Measurements from ENCODE around the gene NAALADL1. TPM values are rescaled to one million over a fixed set of nuclear protein-coding genes. Genes with fewer than 3 reads are reported as not detected.

NAALADL1 gene
- total RNA-seq, 1 experiment from 2014 or later, result not detected

DNA sequence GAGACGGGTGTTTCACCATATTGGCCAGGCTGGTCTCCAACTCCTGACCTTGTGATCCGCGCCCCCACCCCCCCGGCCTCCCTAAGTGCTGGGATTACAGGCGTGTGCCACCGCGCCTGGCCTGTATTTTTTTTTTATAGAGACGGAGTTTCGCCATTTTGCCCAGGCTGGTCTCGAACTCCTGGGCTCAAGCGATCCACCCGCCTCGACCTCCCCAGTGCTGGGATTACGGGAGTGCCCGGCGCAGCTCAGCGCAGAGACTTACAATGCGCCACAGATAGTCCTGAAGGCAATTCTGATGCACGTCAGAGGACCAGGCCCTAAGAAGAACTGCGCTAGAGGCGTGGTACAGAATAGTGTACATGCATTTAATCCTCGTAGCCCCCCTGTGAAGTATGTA lies 37.1 kb upstream of the NAALADL1 start (continued):
- no peak for TF ChIP-seq ELF1 (IDR thresholded peaks at IDR 0.05; ENCODE audit: borderline replicate concordance, low read depth)
- TF ChIP-seq ZNF274 (IDR thresholded peaks at IDR 0.05; ENCODE audit: low read depth, low read length), result no peak

DNA sequence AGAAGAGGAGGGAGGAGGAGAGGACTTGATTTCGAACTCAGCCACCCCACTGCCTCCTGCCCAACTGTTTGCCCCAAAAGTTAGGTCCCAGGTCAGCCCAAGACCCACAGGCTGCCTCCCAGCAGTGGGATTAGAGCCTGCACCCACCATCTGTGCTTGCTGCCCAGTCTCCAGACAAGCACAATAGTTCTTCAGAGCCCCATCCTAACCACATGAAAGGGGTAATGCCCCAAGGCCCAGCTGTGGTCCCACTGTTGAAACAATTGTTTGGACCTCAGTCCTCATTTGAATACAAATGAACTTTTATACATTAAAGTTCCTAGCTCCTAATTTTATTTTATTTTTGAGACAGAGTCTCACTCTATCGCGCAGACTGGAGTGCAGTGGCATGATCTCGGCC lies 32.3 kb upstream of the NAALADL1 start:
- no peaks in the 10 kb centered on the region for H3K27me3 ChIP-seq (ENCODE audit: insufficient read depth, low read length)
- H3K4me2 ChIP-seq (ENCODE audit: low read length), result no peak overlapping the region
- intact Hi-C loops (cut with micrococcal nuclease), result no loop called here
- TF ChIP-seq EZH2 (IDR thresholded peaks at IDR 0.05) (no peak), SP1 (IDR thresholded peaks at IDR 0.05; ENCODE audit: low read depth) (no peak), CBX3 (IDR thresholded peaks at IDR 0.05; ENCODE audit: low read depth) (no peak), POLR2AphosphoS5 (IDR thresholded peaks at IDR 0.05; ENCODE audit: low read depth, low read length) (no peak), ZFX (IDR thresholded peaks at IDR 0.05) (no peak), TCF7L2 (IDR thresholded peaks at IDR 0.05; ENCODE audit: borderline replicate concordance, extremely low read depth, insufficient read depth, insufficient read length) (no peak), JUND (IDR thresholded peaks at IDR 0.05) (no peak), POLR2A (IDR thresholded peaks at IDR 0.05; ENCODE audit: borderline replicate concordance, extremely low read depth, insufficient read depth, insufficient read length) (no peak), ELF1 (IDR thresholded peaks at IDR 0.05; ENCODE audit: borderline replicate concordance, low read depth) (no peak), EGR1 (IDR thresholded peaks at IDR 0.05; ENCODE audit: low read depth) (no peak), SIN3A (IDR thresholded peaks at IDR 0.05; ENCODE audit: low read depth) (no peak), EZH2phosphoT487 (IDR thresholded peaks at IDR 0.05; ENCODE audit: borderline replicate concordance) (no peak), SRF (IDR thresholded peaks at IDR 0.05; ENCODE audit: low read depth) (no peak), CEBPB (IDR thresholded peaks at IDR 0.05; ENCODE audit: low read depth) (no peak), ZNF274 (IDR thresholded peaks at IDR 0.05; ENCODE audit: low read depth, low read length) (no peak)
- TF ChIP-seq, protein P1, sequence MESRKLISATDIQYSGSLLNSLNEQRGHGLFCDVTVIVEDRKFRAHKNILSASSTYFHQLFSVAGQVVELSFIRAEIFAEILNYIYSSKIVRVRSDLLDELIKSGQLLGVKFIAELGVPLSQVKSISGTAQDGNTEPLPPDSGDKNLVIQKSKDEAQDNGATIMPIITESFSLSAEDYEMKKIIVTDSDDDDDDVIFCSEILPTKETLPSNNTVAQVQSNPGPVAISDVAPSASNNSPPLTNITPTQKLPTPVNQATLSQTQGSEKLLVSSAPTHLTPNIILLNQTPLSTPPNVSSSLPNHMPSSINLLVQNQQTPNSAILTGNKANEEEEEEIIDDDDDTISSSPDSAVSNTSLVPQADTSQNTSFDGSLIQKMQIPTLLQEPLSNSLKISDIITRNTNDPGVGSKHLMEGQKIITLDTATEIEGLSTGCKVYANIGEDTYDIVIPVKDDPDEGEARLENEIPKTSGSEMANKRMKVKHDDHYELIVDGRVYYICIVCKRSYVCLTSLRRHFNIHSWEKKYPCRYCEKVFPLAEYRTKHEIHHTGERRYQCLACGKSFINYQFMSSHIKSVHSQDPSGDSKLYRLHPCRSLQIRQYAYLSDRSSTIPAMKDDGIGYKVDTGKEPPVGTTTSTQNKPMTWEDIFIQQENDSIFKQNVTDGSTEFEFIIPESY (IDR thresholded peaks at IDR 0.05; ENCODE audit: extremely low read depth, insufficient replicate concordance, low read length), result no peak
- TF ChIP-seq, protein P2, sequence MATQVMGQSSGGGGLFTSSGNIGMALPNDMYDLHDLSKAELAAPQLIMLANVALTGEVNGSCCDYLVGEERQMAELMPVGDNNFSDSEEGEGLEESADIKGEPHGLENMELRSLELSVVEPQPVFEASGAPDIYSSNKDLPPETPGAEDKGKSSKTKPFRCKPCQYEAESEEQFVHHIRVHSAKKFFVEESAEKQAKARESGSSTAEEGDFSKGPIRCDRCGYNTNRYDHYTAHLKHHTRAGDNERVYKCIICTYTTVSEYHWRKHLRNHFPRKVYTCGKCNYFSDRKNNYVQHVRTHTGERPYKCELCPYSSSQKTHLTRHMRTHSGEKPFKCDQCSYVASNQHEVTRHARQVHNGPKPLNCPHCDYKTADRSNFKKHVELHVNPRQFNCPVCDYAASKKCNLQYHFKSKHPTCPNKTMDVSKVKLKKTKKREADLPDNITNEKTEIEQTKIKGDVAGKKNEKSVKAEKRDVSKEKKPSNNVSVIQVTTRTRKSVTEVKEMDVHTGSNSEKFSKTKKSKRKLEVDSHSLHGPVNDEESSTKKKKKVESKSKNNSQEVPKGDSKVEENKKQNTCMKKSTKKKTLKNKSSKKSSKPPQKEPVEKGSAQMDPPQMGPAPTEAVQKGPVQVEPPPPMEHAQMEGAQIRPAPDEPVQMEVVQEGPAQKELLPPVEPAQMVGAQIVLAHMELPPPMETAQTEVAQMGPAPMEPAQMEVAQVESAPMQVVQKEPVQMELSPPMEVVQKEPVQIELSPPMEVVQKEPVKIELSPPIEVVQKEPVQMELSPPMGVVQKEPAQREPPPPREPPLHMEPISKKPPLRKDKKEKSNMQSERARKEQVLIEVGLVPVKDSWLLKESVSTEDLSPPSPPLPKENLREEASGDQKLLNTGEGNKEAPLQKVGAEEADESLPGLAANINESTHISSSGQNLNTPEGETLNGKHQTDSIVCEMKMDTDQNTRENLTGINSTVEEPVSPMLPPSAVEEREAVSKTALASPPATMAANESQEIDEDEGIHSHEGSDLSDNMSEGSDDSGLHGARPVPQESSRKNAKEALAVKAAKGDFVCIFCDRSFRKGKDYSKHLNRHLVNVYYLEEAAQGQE (IDR thresholded peaks at IDR 0.05; ENCODE audit: low read depth), result no peak
- TF ChIP-seq, protein P3, sequence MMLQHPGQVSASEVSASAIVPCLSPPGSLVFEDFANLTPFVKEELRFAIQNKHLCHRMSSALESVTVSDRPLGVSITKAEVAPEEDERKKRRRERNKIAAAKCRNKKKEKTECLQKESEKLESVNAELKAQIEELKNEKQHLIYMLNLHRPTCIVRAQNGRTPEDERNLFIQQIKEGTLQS (IDR thresholded peaks at IDR 0.05), result no peak
- TF ChIP-seq, protein P4, sequence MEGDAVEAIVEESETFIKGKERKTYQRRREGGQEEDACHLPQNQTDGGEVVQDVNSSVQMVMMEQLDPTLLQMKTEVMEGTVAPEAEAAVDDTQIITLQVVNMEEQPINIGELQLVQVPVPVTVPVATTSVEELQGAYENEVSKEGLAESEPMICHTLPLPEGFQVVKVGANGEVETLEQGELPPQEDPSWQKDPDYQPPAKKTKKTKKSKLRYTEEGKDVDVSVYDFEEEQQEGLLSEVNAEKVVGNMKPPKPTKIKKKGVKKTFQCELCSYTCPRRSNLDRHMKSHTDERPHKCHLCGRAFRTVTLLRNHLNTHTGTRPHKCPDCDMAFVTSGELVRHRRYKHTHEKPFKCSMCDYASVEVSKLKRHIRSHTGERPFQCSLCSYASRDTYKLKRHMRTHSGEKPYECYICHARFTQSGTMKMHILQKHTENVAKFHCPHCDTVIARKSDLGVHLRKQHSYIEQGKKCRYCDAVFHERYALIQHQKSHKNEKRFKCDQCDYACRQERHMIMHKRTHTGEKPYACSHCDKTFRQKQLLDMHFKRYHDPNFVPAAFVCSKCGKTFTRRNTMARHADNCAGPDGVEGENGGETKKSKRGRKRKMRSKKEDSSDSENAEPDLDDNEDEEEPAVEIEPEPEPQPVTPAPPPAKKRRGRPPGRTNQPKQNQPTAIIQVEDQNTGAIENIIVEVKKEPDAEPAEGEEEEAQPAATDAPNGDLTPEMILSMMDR (IDR thresholded peaks at IDR 0.05 in 2 of 3, conservative IDR thresholded peaks at IDR 0.05 in 1 of 3; ENCODE audit: borderline replicate concordance in 1 of 3, insufficient read depth in 1 of 3, low read depth in 2 of 3, low read length in 2 of 3), result no peak
- peaks cover 0 to 18% of the 10 kb centered on the region in 2 experiments; a peak in 1 of 4 replicates for H3K36me3 ChIP-seq (ENCODE audit: control insufficient read depth in 1 of 2, insufficient read depth in 2 of 2, low read length in 2 of 2)
- no peak for DNase-seq (ENCODE audit: low read depth, low spot score)
- RAD21 ChIA-PET (ENCODE audit: low non-redundant PET in 1 of 2, low total read pairs in 2 of 2, uncharacterized antibody in 2 of 2, unreplicated experiment in 2 of 2), result no interaction called here
- no TSS peak for BruUV-seq (replicated peaks)
- H3K9me3 ChIP-seq (ENCODE audit: control insufficient read depth in 1 of 2, insufficient read depth in 1 of 2, low read depth in 1 of 2, low read length in 2 of 2), result no peaks in the 10 kb centered on the region
- H4K20me1 ChIP-seq (ENCODE audit: insufficient read depth), result no peaks in the 10 kb centered on the region
- H2AFZ ChIP-seq (ENCODE audit: low read depth, low read length, poor library complexity, severe bottlenecking), result no peak overlapping the region
- H3K9ac ChIP-seq (ENCODE audit: low read length), result no peak overlapping the region
- H3K27ac ChIP-seq (ENCODE audit: low read depth, low read length), result no peak overlapping the region
- no peaks in the 10 kb centered on the region for H3K79me2 ChIP-seq (ENCODE audit: insufficient read depth, low read length)
- no peak overlapping the region for H3K4me3 ChIP-seq (replicated peaks in 1 of 2; ENCODE audit: low read depth in 1 of 2, low read length in 2 of 2)
- POLR2A ChIA-PET, result no interaction called here
- peaks cover 0 to 2% of the 10 kb centered on the region in 2 experiments; a peak in 2 of 4 replicates for H3K4me1 ChIP-seq (ENCODE audit: control insufficient read depth in 1 of 2, insufficient read depth in 2 of 2, low read length in 2 of 2)
- no peaks in the 10 kb centered on the region for H3K9me2 ChIP-seq (ENCODE audit: insufficient read depth)
- ATAC-seq, result no peak
- CTCF ChIA-PET, result interaction anchor here (1.3 kb wide), 1 partner anchor 20 kb away, joined by 4 read pairs; no protein-coding TSS in a partner anchor
